GM23338 (cell line): ENCODE results near the gene SLC12A5. TPM values are rescaled to one million over a fixed set of nuclear protein-coding genes. Genes with fewer than 3 reads are reported as not detected.

Source experiments
- ATAC-seq: fragments of 200-7000 bp; cut with Tn5 transposase; 3 replicates; pipeline ENCODE4 v1.9.1; 2020
- DNase-seq: peaks from one replicate; pipeline ENCODE4 v3.0.0-alpha.2; 2015; ENCODE audit warnings: low spot score
- H2AFZ ChIP-seq: fragments of 200-600 bp; sonication (generic); 2 replicates; pipeline ENCODE4 v1.8.0; 2016; ENCODE audit warnings: antibody characterized with exemption, mild to moderate bottlenecking, moderate library complexity
- H3F3A ChIP-seq: fragments of 200-600 bp; sonication (generic); replicated peaks from 2 replicates; pipeline ENCODE4 v1.8.0; 2017; ENCODE audit warnings: antibody characterized with exemption, mixed run types, low read depth
- H3K27ac ChIP-seq: fragments of 200-600 bp; sonication (generic); 2 replicates; pipeline ENCODE4 v1.6.1; 2016; ENCODE audit warnings: low read depth
- H3K27me3 ChIP-seq: fragments of 200-600 bp; sonication (generic); 2 replicates; pipeline ENCODE4 v1.8.0; 2016; ENCODE audit warnings: mild to moderate bottlenecking, mixed run types, moderate library complexity; ENCODE audit not compliant: insufficient read depth
- H3K36me3 ChIP-seq: fragments of 200-600 bp; sonication (generic); 2 replicates; pipeline ENCODE4 v1.8.0; 2016; ENCODE audit warnings: mild to moderate bottlenecking; ENCODE audit not compliant: insufficient read depth
- H3K4me1 ChIP-seq: fragments of 200-600 bp; sonication (generic); 2 replicates; pipeline ENCODE4 v1.8.0; 2016; ENCODE audit warnings: mild to moderate bottlenecking, moderate library complexity; ENCODE audit not compliant: insufficient read depth
- H3K4me2 ChIP-seq: fragments of 200-600 bp; sonication (generic); 2 replicates; pipeline ENCODE4 v1.7.1; 2017; ENCODE audit warnings: mixed run types
- H3K4me3 ChIP-seq: fragments of 200-600 bp; sonication (generic); 2 replicates; pipeline ENCODE4 v1.6.1; 2016; ENCODE audit warnings: mixed run types
- H3K79me2 ChIP-seq: fragments of 200-600 bp; sonication (generic); replicated peaks from 2 replicates; pipeline ENCODE4 v1.8.0; 2017; ENCODE audit warnings: mild to moderate bottlenecking; ENCODE audit not compliant: insufficient read depth
- H3K9me2 ChIP-seq: fragments of 200-600 bp; sonication (generic); 2 replicates; pipeline ENCODE4 v1.8.0; 2017; ENCODE audit not compliant: insufficient read depth
- H4K20me1 ChIP-seq: fragments of 200-600 bp; sonication (generic); replicated peaks from 2 replicates; pipeline ENCODE4 v1.8.0; 2017; ENCODE audit warnings: mild to moderate bottlenecking; ENCODE audit not compliant: insufficient read depth
- H3K27ac Mint-ChIP-seq: 2 replicates; pipeline ENCODE4 v1.8.0; 2020; ENCODE audit warnings: inconsistent platforms, mild to moderate bottlenecking, moderate library complexity, mixed read lengths
- H3K27me3 Mint-ChIP-seq: 3 replicates; pipeline ENCODE4 v1.8.0; 2022; ENCODE audit warnings: low read depth, mild to moderate bottlenecking, moderate library complexity, mixed read lengths, inconsistent platforms; ENCODE audit not compliant: insufficient read depth, poor library complexity
- H3K36me3 Mint-ChIP-seq: 3 replicates; pipeline ENCODE4 v1.8.0; 2021; ENCODE audit warnings: low read depth, mild to moderate bottlenecking, inconsistent platforms, moderate library complexity, mixed read lengths
- H3K4me1 Mint-ChIP-seq: 3 replicates; pipeline ENCODE4 v1.8.0; 2020; ENCODE audit warnings: mild to moderate bottlenecking, inconsistent platforms, mixed read lengths
- H3K4me3 Mint-ChIP-seq: 3 replicates; pipeline ENCODE4 v1.8.0; 2021; ENCODE audit warnings: moderate library complexity, mild to moderate bottlenecking, inconsistent platforms, mixed read lengths
- H3K9me3 Mint-ChIP-seq: 3 replicates; pipeline ENCODE4 v1.8.0; 2020; ENCODE audit warnings: moderate library complexity, mild to moderate bottlenecking, inconsistent platforms, mixed read lengths
- CREB1 ChIP-seq: fragments of 250-450 bp; sonication (Bioruptor Pico); IDR thresholded peaks from 2 replicates; pipeline ENCODE4 v1.5.0; 2020; ENCODE audit warnings: low read depth, mild to moderate bottlenecking, moderate library complexity
- ETS1 ChIP-seq: IDR thresholded peaks from 2 replicates; pipeline ENCODE4 v1.6.1; 2016; ENCODE audit warnings: antibody characterized with exemption
- EZH2 ChIP-seq: fragments of 200-600 bp; sonication (generic); IDR thresholded peaks from one replicate; pipeline ENCODE4 v1.8.0; 2017; ENCODE audit warnings: antibody characterized with exemption, mild to moderate bottlenecking, low read depth; ENCODE audit not compliant: unreplicated experiment
- EZH2phosphoT487 ChIP-seq: fragments of 200-600 bp; sonication (generic); IDR thresholded peaks from one replicate; pipeline ENCODE4 v1.8.1; 2018; ENCODE audit warnings: antibody characterized with exemption; ENCODE audit not compliant: unreplicated experiment
- JUNB ChIP-seq: IDR thresholded peaks from one replicate; pipeline ENCODE4 v1.6.1; 2016; ENCODE audit warnings: antibody characterized with exemption; ENCODE audit not compliant: unreplicated experiment
- NANOG ChIP-seq: IDR thresholded peaks from 2 replicates; pipeline ENCODE4 v1.6.1; 2016; ENCODE audit warnings: antibody characterized with exemption, borderline replicate concordance
- POLR2AphosphoS5 ChIP-seq: IDR thresholded peaks from 2 replicates; pipeline ENCODE4 v1.6.1; 2016; ENCODE audit warnings: antibody characterized with exemption, low read depth
- STAT1 ChIP-seq: IDR thresholded peaks from one replicate; pipeline ENCODE4 v1.6.1; 2016; ENCODE audit warnings: antibody characterized with exemption; ENCODE audit not compliant: unreplicated experiment
- ZNF114 ChIP-seq: fragments of 250-450 bp; sonication (Bioruptor Pico); IDR thresholded peaks from 2 replicates; pipeline ENCODE4 v1.5.0; 2020; ENCODE audit warnings: mild to moderate bottlenecking, moderate library complexity
- ZNF331 ChIP-seq: fragments of 250-450 bp; sonication (Bioruptor Pico); IDR thresholded peaks from 2 replicates; pipeline ENCODE4 v1.5.0; 2020; ENCODE audit warnings: low read depth, mild to moderate bottlenecking, moderate library complexity
- polyA plus RNA-seq: library from polyadenylated mRNA; unstranded; fragments of >200 nt; fragmentation: Nextera tagmentation; extraction: Ambion mirVana; gene quantifications from 2 replicates; pipeline ENCODE4 v1.2.1, GENCODE V29; 2016
- total RNA-seq: library from RNA; depleted of rRNA; stranded (reverse); fragments of >200 nt; shearing (Covaris generic); gene quantifications from 2 replicates; pipeline ENCODE4 v1.2.3, GENCODE V29; 2014
- TF ChIP-seq, protein P1 (sequence below), 2 experiments: fragments of 200-600 bp in 1 of 2; sonication (generic) in 1 of 2; conservative IDR thresholded peaks; 2 replicates each; pipeline versions ENCODE4 v1.5.1 to v1.6.1; 2016 to 2017; ENCODE audit warnings: antibody characterized with exemption in 2 of 2, low read depth in 2 of 2, mild to moderate bottlenecking in 2 of 2, moderate library complexity in 1 of 2
- TF ChIP-seq, protein P2 (sequence below): fragments of 250-450 bp; sonication (Bioruptor Pico); IDR thresholded peaks from 2 replicates; pipeline ENCODE4 v1.5.0; 2020; ENCODE audit warnings: mild to moderate bottlenecking, moderate library complexity

The SLC12A5 gene
- total and polyA plus RNA-seq, 2 experiments from 2014 or later: 3.5 to 8.4 TPM

- DNase-seq (no peak), ATAC-seq (no peak)
- H3K27me3 Mint-ChIP-seq: peaks cover 7% of the 10 kb centered on the region
- no peak overlapping the region for H3K4me3 ChIP-seq
- peaks cover 67% of the 10 kb centered on the region for H3K36me3 Mint-ChIP-seq
- H3K27ac ChIP-seq: no peak overlapping the region
- peaks cover 10% of the 10 kb centered on the region; the same call in 1 of the 2 replicates for H3F3A ChIP-seq
- peaks cover 47% of the 10 kb centered on the region for H3K36me3 ChIP-seq
- H3K79me2 ChIP-seq: no peaks in the 10 kb centered on the region; the same call in 1 of the 2 replicates
- H3K9me2 ChIP-seq: no peaks in the 10 kb centered on the region
- peaks cover 2% of the 10 kb centered on the region; the same call in 1 of the 2 replicates for H4K20me1 ChIP-seq
- no peak overlapping the region for H3K27ac Mint-ChIP-seq
- H3K27me3 ChIP-seq: no peaks in the 10 kb centered on the region
- H2AFZ ChIP-seq: no peak overlapping the region
- no peak overlapping the region for H3K4me3 Mint-ChIP-seq
- TF ChIP-seq POLR2AphosphoS5: no peak
- H3K4me2 ChIP-seq: no peak overlapping the region
- H3K4me1 Mint-ChIP-seq: peaks cover 6% of the 10 kb centered on the region
- peaks cover 6% of the 10 kb centered on the region; the same call in 1 of the 2 replicates for H3K4me1 ChIP-seq
- no peaks in the 10 kb centered on the region for H3K9me3 Mint-ChIP-seq
Measured at GRCh38 chr20:46065691-46066090, 36.7 kb downstream of the SLC12A5 start.

DNA sequence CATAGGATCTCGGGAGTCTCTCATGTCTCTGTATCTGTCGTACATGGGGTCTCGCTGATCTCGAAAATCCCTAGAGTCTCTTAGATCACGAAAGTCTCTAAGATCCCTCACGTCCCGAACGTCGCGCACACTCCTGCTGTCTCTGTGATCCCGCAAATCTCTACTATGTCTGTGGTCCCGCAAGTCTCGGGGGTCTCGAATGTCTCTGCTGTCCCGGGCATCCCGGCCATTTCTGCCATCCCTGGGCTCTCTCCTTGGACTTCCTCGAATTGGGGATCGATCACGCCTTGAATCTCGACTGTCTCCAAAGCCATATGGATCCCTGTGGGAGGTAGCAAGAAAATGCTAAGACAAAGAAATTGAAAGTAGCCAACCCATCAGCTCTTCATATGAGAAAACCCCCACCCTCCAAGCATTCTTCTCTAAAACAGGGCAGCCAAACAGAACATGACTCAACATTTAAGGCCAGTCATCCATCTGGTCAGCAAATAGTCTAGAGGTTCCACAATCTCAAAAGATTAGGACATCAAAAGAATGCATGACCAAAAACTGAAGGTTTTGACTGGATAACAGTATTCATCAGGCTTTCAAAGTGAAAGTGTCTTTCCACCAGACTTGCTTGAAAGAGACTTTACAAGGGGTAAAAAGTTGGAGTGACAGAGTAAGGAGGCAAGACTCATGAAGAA is 41.3 kb downstream of the SLC12A5 start:
- peaks cover 10% of the 10 kb centered on the region for H3K79me2 ChIP-seq
- no peak overlapping the region for H3K4me3 ChIP-seq
- Mint-ChIP-seq H3K27me3 (no peaks in the 10 kb centered on the region), H3K9me3 (no peaks in the 10 kb centered on the region), H3K27ac (no peak overlapping the region), H3K36me3 (peaks cover 37% of the 10 kb centered on the region; the same call in 2 of the 3 replicates), H3K4me1 (no peaks in the 10 kb centered on the region; the same call in none of the 3 replicates), H3K4me3 (no peak overlapping the region)
- no peak for DNase-seq
- ATAC-seq: no peak
- no peak overlapping the region for H2AFZ ChIP-seq
- no peak overlapping the region for H3K27ac ChIP-seq
- H3F3A ChIP-seq: peaks cover 6% of the 10 kb centered on the region; the same call in 1 of the 2 replicates
- H4K20me1 ChIP-seq: peaks cover 5% of the 10 kb centered on the region
- H3K4me2 ChIP-seq: no peak overlapping the region
- H3K27me3 ChIP-seq: no peaks in the 10 kb centered on the region
- H3K4me1 ChIP-seq: peaks cover 25% of the 10 kb centered on the region
- H3K36me3 ChIP-seq: peaks cover 18% of the 10 kb centered on the region; the same call in 1 of the 2 replicates
- H3K9me2 ChIP-seq: no peaks in the 10 kb centered on the region
- TF ChIP-seq POLR2AphosphoS5 (no peak), STAT1 (no peak), CREB1 (no peak), NANOG (no peak), ZNF331 (CRISPR knock-in tag) (no peak), EZH2 (no peak), ZNF114 (CRISPR knock-in tag) (no peak), EZH2phosphoT487 (no peak), JUNB (no peak), ETS1 (no peak)
- TF ChIP-seq, protein P1, sequence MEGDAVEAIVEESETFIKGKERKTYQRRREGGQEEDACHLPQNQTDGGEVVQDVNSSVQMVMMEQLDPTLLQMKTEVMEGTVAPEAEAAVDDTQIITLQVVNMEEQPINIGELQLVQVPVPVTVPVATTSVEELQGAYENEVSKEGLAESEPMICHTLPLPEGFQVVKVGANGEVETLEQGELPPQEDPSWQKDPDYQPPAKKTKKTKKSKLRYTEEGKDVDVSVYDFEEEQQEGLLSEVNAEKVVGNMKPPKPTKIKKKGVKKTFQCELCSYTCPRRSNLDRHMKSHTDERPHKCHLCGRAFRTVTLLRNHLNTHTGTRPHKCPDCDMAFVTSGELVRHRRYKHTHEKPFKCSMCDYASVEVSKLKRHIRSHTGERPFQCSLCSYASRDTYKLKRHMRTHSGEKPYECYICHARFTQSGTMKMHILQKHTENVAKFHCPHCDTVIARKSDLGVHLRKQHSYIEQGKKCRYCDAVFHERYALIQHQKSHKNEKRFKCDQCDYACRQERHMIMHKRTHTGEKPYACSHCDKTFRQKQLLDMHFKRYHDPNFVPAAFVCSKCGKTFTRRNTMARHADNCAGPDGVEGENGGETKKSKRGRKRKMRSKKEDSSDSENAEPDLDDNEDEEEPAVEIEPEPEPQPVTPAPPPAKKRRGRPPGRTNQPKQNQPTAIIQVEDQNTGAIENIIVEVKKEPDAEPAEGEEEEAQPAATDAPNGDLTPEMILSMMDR (conservative IDR thresholded peaks at IDR 0.05; ENCODE audit: low read depth in 2 of 2): no peak
- TF ChIP-seq, protein P2, sequence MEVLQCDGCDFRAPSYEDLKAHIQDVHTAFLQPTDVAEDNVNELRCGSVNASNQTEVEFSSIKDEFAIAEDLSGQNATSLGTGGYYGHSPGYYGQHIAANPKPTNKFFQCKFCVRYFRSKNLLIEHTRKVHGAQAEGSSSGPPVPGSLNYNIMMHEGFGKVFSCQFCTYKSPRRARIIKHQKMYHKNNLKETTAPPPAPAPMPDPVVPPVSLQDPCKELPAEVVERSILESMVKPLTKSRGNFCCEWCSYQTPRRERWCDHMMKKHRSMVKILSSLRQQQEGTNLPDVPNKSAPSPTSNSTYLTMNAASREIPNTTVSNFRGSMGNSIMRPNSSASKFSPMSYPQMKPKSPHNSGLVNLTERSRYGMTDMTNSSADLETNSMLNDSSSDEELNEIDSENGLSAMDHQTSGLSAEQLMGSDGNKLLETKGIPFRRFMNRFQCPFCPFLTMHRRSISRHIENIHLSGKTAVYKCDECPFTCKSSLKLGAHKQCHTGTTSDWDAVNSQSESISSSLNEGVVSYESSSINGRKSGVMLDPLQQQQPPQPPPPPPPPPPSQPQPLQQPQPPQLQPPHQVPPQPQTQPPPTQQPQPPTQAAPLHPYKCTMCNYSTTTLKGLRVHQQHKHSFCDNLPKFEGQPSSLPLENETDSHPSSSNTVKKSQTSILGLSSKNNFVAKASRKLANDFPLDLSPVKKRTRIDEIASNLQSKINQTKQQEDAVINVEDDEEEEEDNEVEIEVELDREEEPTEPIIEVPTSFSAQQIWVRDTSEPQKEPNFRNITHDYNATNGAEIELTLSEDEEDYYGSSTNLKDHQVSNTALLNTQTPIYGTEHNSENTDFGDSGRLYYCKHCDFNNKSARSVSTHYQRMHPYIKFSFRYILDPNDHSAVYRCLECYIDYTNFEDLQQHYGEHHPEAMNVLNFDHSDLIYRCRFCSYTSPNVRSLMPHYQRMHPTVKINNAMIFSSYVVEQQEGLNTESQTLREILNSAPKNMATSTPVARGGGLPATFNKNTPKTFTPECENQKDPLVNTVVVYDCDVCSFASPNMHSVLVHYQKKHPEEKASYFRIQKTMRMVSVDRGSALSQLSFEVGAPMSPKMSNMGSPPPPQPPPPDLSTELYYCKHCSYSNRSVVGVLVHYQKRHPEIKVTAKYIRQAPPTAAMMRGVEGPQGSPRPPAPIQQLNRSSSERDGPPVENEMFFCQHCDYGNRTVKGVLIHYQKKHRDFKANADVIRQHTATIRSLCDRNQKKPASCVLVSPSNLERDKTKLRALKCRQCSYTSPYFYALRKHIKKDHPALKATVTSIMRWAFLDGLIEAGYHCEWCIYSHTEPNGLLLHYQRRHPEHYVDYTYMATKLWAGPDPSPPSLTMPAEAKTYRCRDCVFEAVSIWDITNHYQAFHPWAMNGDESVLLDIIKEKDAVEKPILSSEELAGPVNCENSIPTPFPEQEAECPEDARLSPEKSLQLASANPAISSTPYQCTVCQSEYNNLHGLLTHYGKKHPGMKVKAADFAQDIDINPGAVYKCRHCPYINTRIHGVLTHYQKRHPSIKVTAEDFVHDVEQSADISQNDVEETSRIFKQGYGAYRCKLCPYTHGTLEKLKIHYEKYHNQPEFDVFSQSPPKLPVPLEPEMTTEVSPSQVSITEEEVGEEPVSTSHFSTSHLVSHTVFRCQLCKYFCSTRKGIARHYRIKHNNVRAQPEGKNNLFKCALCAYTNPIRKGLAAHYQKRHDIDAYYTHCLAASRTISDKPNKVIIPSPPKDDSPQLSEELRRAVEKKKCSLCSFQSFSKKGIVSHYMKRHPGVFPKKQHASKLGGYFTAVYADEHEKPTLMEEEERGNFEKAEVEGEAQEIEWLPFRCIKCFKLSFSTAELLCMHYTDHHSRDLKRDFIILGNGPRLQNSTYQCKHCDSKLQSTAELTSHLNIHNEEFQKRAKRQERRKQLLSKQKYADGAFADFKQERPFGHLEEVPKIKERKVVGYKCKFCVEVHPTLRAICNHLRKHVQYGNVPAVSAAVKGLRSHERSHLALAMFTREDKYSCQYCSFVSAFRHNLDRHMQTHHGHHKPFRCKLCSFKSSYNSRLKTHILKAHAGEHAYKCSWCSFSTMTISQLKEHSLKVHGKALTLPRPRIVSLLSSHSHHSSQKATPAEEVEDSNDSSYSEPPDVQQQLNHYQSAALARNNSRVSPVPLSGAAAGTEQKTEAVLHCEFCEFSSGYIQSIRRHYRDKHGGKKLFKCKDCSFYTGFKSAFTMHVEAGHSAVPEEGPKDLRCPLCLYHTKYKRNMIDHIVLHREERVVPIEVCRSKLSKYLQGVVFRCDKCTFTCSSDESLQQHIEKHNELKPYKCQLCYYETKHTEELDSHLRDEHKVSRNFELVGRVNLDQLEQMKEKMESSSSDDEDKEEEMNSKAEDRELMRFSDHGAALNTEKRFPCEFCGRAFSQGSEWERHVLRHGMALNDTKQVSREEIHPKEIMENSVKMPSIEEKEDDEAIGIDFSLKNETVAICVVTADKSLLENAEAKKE: no peak
